HG03378 (cell line): ENCODE data around the gene LMTK2.

Source experiments
- ATAC-seq: cut with Tn5 transposase; IDR thresholded peaks from one replicate; pipeline ENCODE4 v1.9.1; 2021; ENCODE audit warnings: mild to moderate bottlenecking, moderate library complexity; ENCODE audit not compliant: unreplicated experiment

The LMTK2 gene

DNA sequence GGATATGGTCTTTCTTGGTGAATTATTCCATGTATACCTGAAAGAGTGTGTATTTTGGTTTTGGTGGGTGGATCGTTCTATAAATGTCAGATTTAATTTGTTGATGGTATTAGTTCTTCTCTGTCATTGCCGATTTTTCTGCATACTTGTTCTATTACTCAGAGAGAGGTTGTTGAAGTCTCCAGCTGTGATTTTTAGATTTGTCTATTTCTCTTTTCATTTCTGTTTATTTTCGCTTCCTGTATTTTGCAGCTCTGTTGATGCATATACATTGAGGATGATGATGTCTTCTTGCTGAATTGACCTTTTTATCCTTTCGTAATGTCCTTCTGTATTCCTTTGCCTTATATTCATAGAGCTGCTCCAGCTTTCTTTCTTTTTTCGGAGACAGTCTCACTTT lies 92.5 kb downstream of the LMTK2 start:
- ATAC-seq = no peak

DNA sequence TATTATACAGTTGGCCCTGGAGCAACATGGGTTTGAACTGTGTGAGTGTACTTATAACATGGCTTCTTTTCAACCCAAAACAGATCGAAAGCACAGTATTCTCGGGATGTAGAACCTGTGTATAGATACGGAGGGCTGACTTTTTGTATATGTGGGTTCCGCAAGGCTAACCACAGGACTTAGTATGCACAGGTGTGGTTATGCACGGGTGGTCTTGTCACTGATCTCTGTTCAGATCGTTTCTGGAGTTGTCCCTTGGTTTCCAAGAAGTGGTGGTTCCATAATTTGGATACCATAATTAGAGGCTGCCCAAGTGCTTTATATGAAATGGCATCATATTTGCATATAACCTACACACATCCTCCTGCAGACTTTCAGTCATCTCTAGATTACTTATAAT lies 93.7 kb downstream of the LMTK2 start:
- peak; percentile 43 for ATAC-seq

DNA sequence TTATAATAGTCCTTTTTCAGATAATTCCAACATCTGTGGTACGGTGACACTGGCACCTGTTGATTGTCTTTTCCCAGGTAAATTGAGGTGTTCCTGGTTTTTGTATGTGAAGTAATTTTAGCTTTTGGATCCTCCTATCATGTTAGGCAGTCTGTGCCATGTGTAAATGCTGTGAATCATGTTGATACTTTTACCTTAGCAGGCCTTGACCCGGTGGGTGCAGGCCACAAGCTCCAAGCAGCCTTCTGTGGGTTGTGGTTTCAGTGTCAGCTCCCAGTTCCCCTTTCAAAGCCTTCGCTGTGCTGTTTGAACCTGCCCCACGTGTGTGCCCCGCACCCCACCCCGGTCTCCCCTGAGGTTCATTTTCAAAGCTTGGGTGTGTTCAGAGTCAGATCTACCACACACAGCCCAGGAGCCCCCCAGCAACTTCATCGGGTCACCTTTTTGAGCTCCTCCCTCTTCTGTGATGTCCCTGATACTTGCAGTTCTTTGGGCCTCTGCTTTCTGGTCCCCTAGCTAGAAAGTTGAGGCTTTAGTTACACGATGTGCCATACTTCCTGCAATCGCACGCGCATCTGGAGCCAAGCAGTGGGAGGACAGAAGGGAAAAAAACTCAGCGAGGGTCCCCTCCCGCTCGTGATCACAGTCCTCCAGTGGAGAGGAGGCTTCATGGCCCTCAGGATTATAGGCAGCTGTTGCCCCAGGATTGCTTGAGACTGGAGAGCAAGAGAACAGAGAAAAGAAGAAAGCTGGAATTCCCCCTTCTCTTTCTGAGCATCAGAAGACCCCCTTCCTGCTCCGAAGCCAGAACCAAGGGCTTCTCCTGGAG lies 95.9 kb downstream of the LMTK2 start:
- peak; percentile 93 for ATAC-seq

- no peak for ATAC-seq
Observed at GRCh38 chr7:98203261-98203963, 96.8 kb downstream of the LMTK2 start.

- ATAC-seq = no peak
Observed at GRCh38 chr7:98203964-98204605, 97.4 kb downstream of the LMTK2 start.

GRCh38 chr7:98204670-98205069 lies 98.0 kb downstream of the LMTK2 start:
- ATAC-seq = no peak

DNA sequence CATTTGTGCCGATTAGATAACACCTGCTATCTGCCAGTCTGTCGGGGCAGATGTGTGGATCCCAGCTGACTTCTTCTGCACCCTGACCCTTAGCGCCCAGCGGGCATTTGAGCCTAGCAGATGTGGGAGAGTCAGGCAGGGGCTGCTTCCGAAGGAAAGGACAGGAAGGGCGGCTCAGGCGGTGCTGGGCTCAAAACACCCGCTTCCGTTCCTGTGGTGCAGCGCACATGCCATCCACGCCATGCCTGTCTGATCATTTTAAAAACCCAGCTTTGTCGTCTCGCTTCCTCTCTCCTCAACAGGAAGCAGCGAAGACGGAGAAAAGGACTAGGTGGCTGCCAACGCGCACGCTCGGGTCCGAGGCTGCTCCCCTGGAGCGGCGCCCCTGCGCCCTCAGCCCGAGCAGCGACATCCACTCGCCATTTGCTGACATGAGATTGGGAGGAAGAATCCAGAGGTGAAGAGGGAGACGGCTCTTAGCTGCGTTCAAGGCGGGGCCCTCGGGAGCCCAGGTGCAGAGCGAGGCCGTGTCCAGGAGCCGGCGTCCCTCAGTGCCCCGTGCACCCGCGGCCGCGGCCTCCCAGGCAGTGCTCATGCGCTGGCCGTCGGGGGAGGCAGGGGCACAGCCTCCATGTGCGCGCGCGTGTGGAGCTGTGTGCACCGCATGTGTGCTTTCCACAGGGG lies 98.6 kb downstream of the LMTK2 start:
- ATAC-seq = no peak

GRCh38 chr7:98206451-98207330 lies 100.0 kb downstream of the LMTK2 start:
- ATAC-seq = no peak

- ATAC-seq = no peak
Observed at GRCh38 chr7:98209166-98209920, 102.7 kb downstream of the LMTK2 start.

DNA sequence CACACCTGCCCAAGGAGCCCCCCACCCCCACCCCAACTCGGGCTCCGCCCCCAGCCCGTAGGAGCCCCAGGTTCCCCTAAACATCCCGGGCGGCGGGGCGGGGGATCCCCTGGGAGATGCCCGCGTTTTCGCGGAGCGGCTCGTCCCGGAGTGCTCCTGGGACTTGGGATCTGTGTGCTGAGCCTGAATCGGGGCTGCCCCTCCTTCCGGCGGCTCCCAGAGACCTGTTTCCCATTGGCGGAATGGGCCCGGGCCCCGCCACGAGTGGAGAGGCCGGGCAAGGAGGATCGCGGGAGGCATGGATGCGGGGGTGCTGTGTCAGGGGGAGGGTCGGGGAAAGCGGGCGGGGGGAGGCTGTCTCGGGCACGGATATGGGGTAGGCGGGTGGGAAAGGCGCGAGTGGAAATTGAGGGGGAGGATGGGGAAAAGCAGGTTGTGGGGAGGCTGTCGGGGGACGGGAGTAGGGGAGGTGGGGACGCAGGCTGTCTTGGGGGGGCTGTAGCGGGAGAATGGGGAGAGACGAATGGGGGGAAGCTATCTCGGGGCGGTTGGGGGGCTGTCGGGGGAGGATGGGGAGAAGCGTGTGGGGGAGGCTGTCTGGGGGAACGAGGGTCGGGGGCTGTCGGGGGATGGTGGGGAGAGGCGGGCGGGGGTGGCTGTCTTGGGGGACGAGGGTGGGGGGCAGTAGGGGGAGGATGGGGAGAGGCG lies 104.0 kb downstream of the LMTK2 start:
- ATAC-seq = no peak

DNA sequence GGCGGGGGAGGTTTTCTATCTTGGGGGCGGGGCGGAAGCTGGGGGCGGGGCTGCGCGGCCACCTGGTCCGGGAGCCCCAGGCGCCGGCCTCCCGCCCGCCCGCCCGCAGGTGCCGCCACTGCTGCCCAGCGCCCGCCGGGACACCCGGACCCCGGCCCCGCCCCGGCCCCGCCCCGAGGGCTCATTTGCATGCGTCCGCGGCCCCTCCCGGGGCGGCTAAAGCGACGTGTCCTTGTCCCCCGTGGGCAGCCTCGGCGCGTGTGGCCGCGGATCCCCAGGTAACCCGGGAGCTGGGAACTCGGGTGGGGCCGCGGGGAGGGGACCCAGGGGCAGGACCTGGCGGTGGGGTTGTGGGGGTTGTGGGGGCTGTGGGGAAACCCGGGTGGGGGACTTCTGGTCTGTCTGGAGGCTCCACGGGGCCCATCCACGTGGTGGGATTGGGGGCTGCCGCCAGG lies 104.6 kb downstream of the LMTK2 start, which contains the start of gene BHLHA15:
BHLHA15 (plus strand) TSS at position 219 of the 455 bp plus-strand sequence. CDS start 871 bp downstream, outside the sequence.
- ATAC-seq = no peak

DNA sequence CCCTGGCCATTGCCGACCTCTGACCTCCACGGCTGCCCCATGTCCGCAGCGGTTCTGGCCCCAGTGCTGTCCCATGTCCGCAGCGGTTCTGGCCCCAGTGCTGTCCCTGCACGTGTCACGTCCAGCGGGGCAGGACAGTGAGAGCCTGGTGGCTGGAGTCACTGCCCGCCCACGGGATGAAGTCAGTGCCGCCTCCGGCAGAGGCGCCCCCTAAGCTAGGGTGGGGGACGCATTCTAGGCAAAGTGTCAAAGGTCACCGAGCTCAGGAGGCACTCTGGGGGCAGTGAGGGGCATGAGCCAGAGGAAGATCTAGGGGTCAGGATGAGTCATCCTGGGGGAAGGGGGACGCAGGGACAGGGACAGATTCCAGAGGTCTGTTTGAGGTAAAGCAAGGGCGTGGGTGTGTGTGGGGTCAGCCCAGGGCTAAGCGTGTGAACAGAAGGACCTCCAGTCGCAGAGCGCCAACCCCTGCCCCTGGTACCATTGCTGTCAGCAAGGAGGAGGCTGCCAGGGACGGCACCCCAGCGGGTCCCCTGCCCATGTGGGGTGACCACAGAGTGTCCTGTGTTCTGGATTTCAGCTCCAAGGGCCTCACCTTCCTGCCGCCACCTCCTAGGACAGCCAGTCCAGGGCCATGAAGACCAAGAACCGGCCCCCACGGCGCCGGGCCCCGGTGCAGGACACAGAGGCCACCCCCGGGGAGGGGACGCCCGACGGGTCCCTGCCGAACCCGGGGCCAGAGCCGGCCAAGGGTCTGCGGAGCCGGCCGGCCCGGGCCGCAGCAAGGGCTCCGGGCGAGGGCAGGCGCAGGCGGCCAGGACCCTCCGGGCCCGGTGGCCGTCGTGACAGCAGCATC lies 105.2 kb downstream of the LMTK2 start:
- no peak for ATAC-seq

- no peak for ATAC-seq
Observed at GRCh38 chr7:98212532-98213041, 105.9 kb downstream of the LMTK2 start.

GRCh38 chr7:98213296-98213887 lies 106.7 kb downstream of the LMTK2 start:
- ATAC-seq = no peak

- ATAC-seq = no peak
Observed at GRCh38 chr7:98213888-98214810, 107.5 kb downstream of the LMTK2 start.

DNA sequence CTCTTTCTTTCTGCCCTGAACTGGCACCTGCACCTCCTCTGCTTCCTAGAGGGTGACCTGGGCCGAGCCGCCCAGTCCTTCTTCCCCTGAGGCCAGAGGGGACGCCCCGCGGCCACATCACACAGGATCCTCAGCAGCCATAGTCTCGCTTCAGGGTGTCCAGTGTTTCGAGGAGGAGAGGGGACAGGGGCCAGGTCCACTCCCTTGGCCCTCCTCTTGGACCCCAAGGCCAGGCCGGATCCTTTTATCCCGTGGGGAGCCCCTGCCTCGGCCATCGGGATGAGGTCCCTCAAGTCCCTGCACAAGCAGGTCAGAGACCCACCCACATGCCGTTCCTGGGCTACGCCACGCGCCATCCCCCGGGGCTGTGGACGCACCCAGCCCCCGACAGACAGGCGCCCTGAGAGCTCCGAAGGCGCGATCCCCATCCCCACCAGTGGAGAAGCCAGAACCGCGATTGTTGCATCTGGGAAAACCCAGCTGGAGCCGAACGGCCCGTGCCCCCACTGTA lies 108.2 kb downstream of the LMTK2 start:
- no peak for ATAC-seq
